ENCODE data around the gene PLEKHA8. TPM values are rescaled to one million over a fixed set of nuclear protein-coding genes. Genes with fewer than 3 reads are reported as not detected.

The PLEKHA8 gene
- total RNA-seq, 1 donor from 2014 or later, result 4.8 TPM

DNA sequence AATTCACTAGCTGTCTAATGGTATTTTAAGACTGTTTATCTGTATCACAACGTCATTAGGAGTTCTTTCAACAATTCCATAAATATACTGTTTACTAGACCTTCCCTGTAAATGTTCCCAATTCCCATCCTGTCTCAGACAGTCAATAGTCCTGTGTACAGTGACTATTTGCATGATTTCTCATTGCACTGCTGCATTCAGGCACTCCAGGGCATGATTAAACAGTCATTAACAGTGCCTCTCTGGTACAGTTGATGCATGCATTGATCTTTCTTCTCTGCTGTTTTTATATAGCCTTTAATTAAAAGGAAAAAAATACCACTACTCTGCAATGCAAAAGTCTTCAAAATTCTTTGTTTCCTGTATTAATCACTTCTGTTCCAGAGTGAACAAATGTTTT is 55.1 kb downstream of the PLEKHA8 start:
- DNase-seq (ENCODE audit: low spot score in 2 of 2), result no peak
- Histone ChIP-seq H3K4me1 (no peaks in the 10 kb centered on the region), H3K9me3 (no peaks in the 10 kb centered on the region), H3K27me3 (no peaks in the 10 kb centered on the region), H3K27ac (no peak overlapping the region), H3K4me3 (no peak overlapping the region), H3K36me3 (peaks cover 0 to 19% of the 10 kb centered on the region in 2 donors)
- intact Hi-C loops (cut with DNase I), result no loop called here
- TF ChIP-seq, protein P1, sequence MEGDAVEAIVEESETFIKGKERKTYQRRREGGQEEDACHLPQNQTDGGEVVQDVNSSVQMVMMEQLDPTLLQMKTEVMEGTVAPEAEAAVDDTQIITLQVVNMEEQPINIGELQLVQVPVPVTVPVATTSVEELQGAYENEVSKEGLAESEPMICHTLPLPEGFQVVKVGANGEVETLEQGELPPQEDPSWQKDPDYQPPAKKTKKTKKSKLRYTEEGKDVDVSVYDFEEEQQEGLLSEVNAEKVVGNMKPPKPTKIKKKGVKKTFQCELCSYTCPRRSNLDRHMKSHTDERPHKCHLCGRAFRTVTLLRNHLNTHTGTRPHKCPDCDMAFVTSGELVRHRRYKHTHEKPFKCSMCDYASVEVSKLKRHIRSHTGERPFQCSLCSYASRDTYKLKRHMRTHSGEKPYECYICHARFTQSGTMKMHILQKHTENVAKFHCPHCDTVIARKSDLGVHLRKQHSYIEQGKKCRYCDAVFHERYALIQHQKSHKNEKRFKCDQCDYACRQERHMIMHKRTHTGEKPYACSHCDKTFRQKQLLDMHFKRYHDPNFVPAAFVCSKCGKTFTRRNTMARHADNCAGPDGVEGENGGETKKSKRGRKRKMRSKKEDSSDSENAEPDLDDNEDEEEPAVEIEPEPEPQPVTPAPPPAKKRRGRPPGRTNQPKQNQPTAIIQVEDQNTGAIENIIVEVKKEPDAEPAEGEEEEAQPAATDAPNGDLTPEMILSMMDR (IDR thresholded peaks at IDR 0.05), result no peak

DNA sequence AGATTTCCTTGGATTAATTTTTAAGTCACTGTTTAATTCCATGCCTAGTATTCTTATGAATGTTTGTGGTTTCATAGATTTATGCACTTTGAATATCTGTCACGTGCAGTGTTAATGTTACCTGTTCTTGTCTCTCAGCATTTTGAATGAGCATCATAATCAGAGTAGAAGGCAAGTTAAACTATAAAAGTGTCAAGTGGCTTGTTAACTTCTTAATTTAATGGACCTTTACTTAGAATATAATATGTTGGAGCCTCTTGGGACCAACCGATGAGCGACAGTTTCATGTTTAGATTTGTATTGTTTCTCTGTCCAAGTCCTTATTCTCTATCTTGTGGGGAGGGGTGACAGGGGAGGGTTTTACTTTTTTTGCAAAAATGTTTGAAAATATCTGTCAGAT is 56.0 kb downstream of the PLEKHA8 start:
- Histone ChIP-seq H3K36me3 (peaks cover 0 to 13% of the 10 kb centered on the region in 2 donors), H3K27me3 (no peaks in the 10 kb centered on the region), H3K4me1 (no peaks in the 10 kb centered on the region), H3K27ac (no peak overlapping the region), H3K4me3 (no peak overlapping the region), H3K9me3 (no peaks in the 10 kb centered on the region)
- intact Hi-C loops (cut with DNase I), result no loop called here
- TF ChIP-seq, protein P1 (IDR thresholded peaks at IDR 0.05), result no peak
- no peak for DNase-seq (ENCODE audit: low spot score in 2 of 2)

GRCh38 chr7:30086529-30086928 is 58.3 kb downstream of the PLEKHA8 start:
- Histone ChIP-seq H3K36me3 (no peaks in the 10 kb centered on the region), H3K9me3 (no peaks in the 10 kb centered on the region), H3K27ac (no peak overlapping the region), H3K4me1 (no peaks in the 10 kb centered on the region), H3K4me3 (no peak overlapping the region), H3K27me3 (no peaks in the 10 kb centered on the region)
- no peak for DNase-seq (ENCODE audit: low spot score in 2 of 2)
- intact Hi-C loops (cut with DNase I), result no loop called here
- TF ChIP-seq, protein P1 (IDR thresholded peaks at IDR 0.05), result no peak

- DNase-seq (ENCODE audit: low spot score in 2 of 2), result no peak
- Histone ChIP-seq H3K4me3 (no peak overlapping the region), H3K27ac (no peak overlapping the region), H3K9me3 (no peaks in the 10 kb centered on the region), H3K36me3 (no peaks in the 10 kb centered on the region), H3K27me3 (no peaks in the 10 kb centered on the region), H3K4me1 (no peaks in the 10 kb centered on the region)
- TF ChIP-seq, protein P1 (IDR thresholded peaks at IDR 0.05), result no peak
- intact Hi-C loops (cut with DNase I), result no loop called here
Observed at GRCh38 chr7:30087371-30087770, 59.2 kb downstream of the PLEKHA8 start.

DNA sequence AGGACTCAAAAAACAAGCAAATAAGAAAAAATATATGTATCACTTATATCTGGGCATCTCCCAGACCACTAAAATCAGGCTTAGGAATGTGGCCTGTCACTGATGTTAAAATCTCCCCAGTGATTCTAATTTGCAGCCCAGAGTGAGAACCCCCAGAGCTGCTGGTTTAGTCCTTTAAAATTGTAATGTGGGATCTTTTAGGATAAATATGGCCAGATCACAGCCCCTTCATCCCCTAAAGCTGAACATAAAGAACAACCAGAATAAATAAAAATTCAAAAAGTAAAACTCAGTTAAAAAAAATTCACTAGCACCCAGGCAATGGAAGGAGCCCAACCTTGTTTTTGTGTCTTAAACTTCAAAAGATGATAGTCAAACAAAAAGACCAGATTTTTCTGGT is 60.1 kb downstream of the PLEKHA8 start:
- Histone ChIP-seq H3K4me1 (no peaks in the 10 kb centered on the region), H3K9me3 (no peaks in the 10 kb centered on the region), H3K4me3 (no peak overlapping the region), H3K27ac (no peak overlapping the region), H3K27me3 (no peaks in the 10 kb centered on the region), H3K36me3 (no peaks in the 10 kb centered on the region)
- TF ChIP-seq, protein P1 (IDR thresholded peaks at IDR 0.05), result no peak
- intact Hi-C loops (cut with DNase I), result no loop called here
- DNase-seq (ENCODE audit: low spot score in 2 of 2), result no peak

DNA sequence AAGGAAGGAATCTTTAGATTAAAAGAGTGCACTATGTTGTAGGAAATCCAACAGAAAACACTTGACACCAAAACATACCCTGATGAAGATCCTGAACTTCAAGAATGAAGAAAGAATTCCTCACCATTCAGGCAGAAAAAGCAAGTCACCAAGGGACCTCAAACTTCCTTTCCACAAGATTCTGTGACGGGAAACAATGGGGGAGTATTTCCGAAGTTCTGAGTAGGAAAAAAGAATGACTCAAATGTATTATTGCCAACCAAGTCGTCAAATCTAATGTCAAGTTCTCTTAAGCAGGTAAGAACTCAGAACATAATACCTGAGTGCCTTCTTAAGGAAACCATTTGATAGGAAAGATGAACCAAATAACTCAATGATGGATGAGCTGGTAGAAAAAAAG is 61.9 kb downstream of the PLEKHA8 start:
- no peak for DNase-seq (ENCODE audit: low spot score in 2 of 2)
- intact Hi-C loops (cut with DNase I), result no loop called here
- Histone ChIP-seq H3K27me3 (no peaks in the 10 kb centered on the region), H3K4me1 (no peaks in the 10 kb centered on the region), H3K4me3 (no peak overlapping the region), H3K36me3 (no peaks in the 10 kb centered on the region), H3K9me3 (no peaks in the 10 kb centered on the region), H3K27ac (no peak overlapping the region)
- TF ChIP-seq, protein P1 (IDR thresholded peaks at IDR 0.05), result no peak
